Astrocyte (in vitro differentiated cells and primary cell): ENCODE data around the gene SLC36A3. TPM values are rescaled to one million over a fixed set of nuclear protein-coding genes. Genes with fewer than 3 reads are reported as not detected.
"Not testable (repeated sequence)": the region's sequence is repeated elsewhere in the genome, so short reads cannot be mapped to it uniquely, and the experiment has no call there.

Experiments
- DNase-seq: peaks from one replicate; pipeline ENCODE4 v3.0.0-alpha.2; 2010; ENCODE audit warnings: low read depth
- FAIRE-seq: peaks from 2 replicates; lab custom pipeline; 2011; peaks lifted over from hg19 to GRCh38; lab: Jason Lieb, UNC
- H2AFZ ChIP-seq: 2 replicates; pipeline ENCODE4 v1.6.0; 2012; ENCODE audit warnings: low read depth, low read length, inconsistent platforms
- H3K27ac ChIP-seq: 2 replicates; pipeline ENCODE4 v1.5.1; 2011; ENCODE audit warnings: low read depth, low read length, inconsistent platforms
- H3K27me3 ChIP-seq: 2 replicates; pipeline ENCODE4 v1.6.0; 2011; ENCODE audit warnings: low read length, inconsistent platforms; ENCODE audit not compliant: insufficient read depth
- H3K36me3 ChIP-seq: 2 replicates; pipeline ENCODE4 v1.5.1; 2011; ENCODE audit warnings: low read length, inconsistent platforms; ENCODE audit not compliant: insufficient read depth
- H3K4me1 ChIP-seq: 2 replicates; pipeline ENCODE4 v1.5.1; 2011; ENCODE audit warnings: low read length, inconsistent platforms; ENCODE audit not compliant: insufficient read depth
- H3K4me2 ChIP-seq: 2 replicates; pipeline ENCODE4 v1.6.0; 2012; ENCODE audit warnings: low read length, inconsistent platforms
- H3K4me3 ChIP-seq: 2 replicates; pipeline ENCODE4 v1.5.1; 2011; ENCODE audit warnings: low read depth, mild to moderate bottlenecking, low read length, inconsistent platforms; ENCODE audit not compliant: insufficient read depth
- H3K79me2 ChIP-seq: 2 replicates; pipeline ENCODE4 v1.6.0; 2012; ENCODE audit warnings: mild to moderate bottlenecking, low read length, inconsistent platforms; ENCODE audit not compliant: insufficient read depth
- H3K9ac ChIP-seq: 2 replicates; pipeline ENCODE4 v1.6.0; 2012; ENCODE audit warnings: mild to moderate bottlenecking, low read length, inconsistent platforms
- H3K9me3 ChIP-seq: 2 replicates; pipeline ENCODE4 v1.5.1; 2012; ENCODE audit warnings: low read depth, mild to moderate bottlenecking, low read length, inconsistent platforms; ENCODE audit not compliant: insufficient read depth
- H4K20me1 ChIP-seq: 2 replicates; pipeline ENCODE4 v1.6.0; 2012; ENCODE audit warnings: low read length, inconsistent platforms; ENCODE audit not compliant: insufficient read depth
- H3K27ac Mint-ChIP-seq: one replicate; pipeline ENCODE4 v1.8.0; 2021; ENCODE audit warnings: mild to moderate bottlenecking, mixed read lengths; ENCODE audit not compliant: unreplicated experiment
- H3K27me3 Mint-ChIP-seq: one replicate; pipeline ENCODE4 v1.8.0; 2021; ENCODE audit warnings: low read depth, mixed read lengths; ENCODE audit not compliant: unreplicated experiment
- H3K36me3 Mint-ChIP-seq: one replicate; pipeline ENCODE4 v1.8.0; 2021; ENCODE audit warnings: low read depth, mixed read lengths; ENCODE audit not compliant: unreplicated experiment
- H3K4me1 Mint-ChIP-seq: one replicate; pipeline ENCODE4 v1.8.0; 2021; ENCODE audit warnings: low read depth, mixed read lengths; ENCODE audit not compliant: unreplicated experiment
- H3K4me3 Mint-ChIP-seq: one replicate; pipeline ENCODE4 v1.8.0; 2021; ENCODE audit warnings: mild to moderate bottlenecking, moderate library complexity, mixed read lengths; ENCODE audit not compliant: unreplicated experiment
- H3K9me3 Mint-ChIP-seq: one replicate; pipeline ENCODE4 v1.8.0; 2021; ENCODE audit warnings: mild to moderate bottlenecking, mixed read lengths; ENCODE audit not compliant: unreplicated experiment
- EZH2 ChIP-seq: IDR thresholded peaks from 2 replicates; pipeline ENCODE4 v1.6.1; 2012; ENCODE audit warnings: mild to moderate bottlenecking, low read length, inconsistent platforms; ENCODE audit not compliant: insufficient read depth
- total RNA-seq: library from RNA; stranded (reverse); gene quantifications from 2 replicates; pipeline ENCODE4 v1.2.1, GENCODE V29; 2021
- TF ChIP-seq, protein P1 (sequence below): IDR thresholded peaks from 2 replicates; pipeline ENCODE4 v1.5.1; 2011; ENCODE audit warnings: low read depth, mild to moderate bottlenecking, inconsistent platforms, low read length, moderate library complexity; ENCODE audit not compliant: insufficient read depth

SLC36A3 gene
- total RNA-seq, 1 donor from 2014 or later = not detected

DNA sequence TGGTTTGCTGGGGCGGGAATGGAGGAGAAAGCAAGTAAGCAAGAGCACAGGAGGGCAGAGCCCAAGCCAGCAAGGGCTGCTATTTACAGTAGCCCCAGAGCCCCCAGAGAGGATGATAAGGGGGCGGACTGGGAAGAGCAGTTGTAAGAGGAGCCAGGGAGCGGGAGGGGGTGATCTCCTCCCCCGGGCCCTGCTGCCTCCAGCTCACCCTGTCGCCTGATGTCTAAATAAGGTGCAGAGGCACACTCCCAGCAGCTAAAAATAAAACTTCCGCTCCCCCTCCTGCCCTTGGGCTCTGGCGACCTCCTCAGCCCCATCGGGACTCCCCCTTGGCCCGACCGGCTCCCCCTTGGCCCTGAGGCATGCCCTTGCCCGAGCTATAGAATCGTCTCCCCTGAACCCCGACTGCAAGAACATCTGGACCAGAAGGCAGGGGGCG lies 65.2 kb downstream of the SLC36A3 start:
- no peak for FAIRE-seq
- H3K36me3 Mint-ChIP-seq = no peaks in the 10 kb centered on the region
- H3K9me3 Mint-ChIP-seq = no peaks in the 10 kb centered on the region
- H3K36me3 ChIP-seq = no peaks in the 10 kb centered on the region
- no peaks in the 10 kb centered on the region for H3K79me2 ChIP-seq
- TF ChIP-seq EZH2 = no peak
- TF ChIP-seq, protein P1, sequence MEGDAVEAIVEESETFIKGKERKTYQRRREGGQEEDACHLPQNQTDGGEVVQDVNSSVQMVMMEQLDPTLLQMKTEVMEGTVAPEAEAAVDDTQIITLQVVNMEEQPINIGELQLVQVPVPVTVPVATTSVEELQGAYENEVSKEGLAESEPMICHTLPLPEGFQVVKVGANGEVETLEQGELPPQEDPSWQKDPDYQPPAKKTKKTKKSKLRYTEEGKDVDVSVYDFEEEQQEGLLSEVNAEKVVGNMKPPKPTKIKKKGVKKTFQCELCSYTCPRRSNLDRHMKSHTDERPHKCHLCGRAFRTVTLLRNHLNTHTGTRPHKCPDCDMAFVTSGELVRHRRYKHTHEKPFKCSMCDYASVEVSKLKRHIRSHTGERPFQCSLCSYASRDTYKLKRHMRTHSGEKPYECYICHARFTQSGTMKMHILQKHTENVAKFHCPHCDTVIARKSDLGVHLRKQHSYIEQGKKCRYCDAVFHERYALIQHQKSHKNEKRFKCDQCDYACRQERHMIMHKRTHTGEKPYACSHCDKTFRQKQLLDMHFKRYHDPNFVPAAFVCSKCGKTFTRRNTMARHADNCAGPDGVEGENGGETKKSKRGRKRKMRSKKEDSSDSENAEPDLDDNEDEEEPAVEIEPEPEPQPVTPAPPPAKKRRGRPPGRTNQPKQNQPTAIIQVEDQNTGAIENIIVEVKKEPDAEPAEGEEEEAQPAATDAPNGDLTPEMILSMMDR = no peak
- H3K4me3 Mint-ChIP-seq = no peak overlapping the region
- DNase-seq = no peak
- H3K27ac Mint-ChIP-seq = no peak overlapping the region
- no peak overlapping the region for H3K9ac ChIP-seq
- no peak overlapping the region for H2AFZ ChIP-seq
- no peak overlapping the region for H3K4me2 ChIP-seq
- H3K27ac ChIP-seq = no peak overlapping the region
- H3K4me1 ChIP-seq = no peaks in the 10 kb centered on the region
- H3K27me3 Mint-ChIP-seq = peaks cover 17% of the 10 kb centered on the region
- H4K20me1 ChIP-seq = no peaks in the 10 kb centered on the region
- peaks cover 6% of the 10 kb centered on the region for H3K27me3 ChIP-seq
- H3K4me3 ChIP-seq = no peak overlapping the region
- no peaks in the 10 kb centered on the region for H3K9me3 ChIP-seq
- no peaks in the 10 kb centered on the region for H3K4me1 Mint-ChIP-seq

DNA sequence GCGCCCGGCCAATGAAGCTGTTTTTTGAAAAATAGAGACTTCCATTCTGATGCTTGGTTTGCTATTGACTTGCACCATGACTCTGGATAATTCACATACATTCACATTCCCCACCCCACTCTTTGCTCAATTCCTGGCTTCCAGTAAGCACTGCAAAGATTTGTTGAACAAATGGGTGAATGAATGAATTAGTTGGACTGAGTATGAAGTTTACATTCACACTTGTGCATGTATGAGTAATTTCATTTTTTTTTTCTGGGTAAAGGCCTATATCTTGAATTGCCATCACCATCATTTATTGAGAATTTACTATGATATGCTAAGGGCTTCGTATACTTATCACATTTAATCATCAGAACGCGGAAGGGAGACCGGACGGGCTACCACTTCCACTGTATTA lies 65.9 kb downstream of the SLC36A3 start:
- H3K4me2 ChIP-seq = no peak overlapping the region
- no peaks in the 10 kb centered on the region for H3K36me3 Mint-ChIP-seq
- H4K20me1 ChIP-seq = no peaks in the 10 kb centered on the region
- DNase-seq = no peak
- no peaks in the 10 kb centered on the region for H3K9me3 ChIP-seq
- H3K27ac ChIP-seq = no peak overlapping the region
- no peaks in the 10 kb centered on the region for H3K4me1 Mint-ChIP-seq
- no peak overlapping the region for H3K4me3 ChIP-seq
- no peak overlapping the region for H3K27ac Mint-ChIP-seq
- no peaks in the 10 kb centered on the region for H3K36me3 ChIP-seq
- no peak overlapping the region for H2AFZ ChIP-seq
- no peak for TF ChIP-seq EZH2
- TF ChIP-seq, protein P1 = no peak
- H3K4me3 Mint-ChIP-seq = no peak overlapping the region
- no peaks in the 10 kb centered on the region for H3K79me2 ChIP-seq
- peaks cover 20% of the 10 kb centered on the region for H3K27me3 Mint-ChIP-seq
- peaks cover 6% of the 10 kb centered on the region for H3K27me3 ChIP-seq
- no peak for FAIRE-seq
- no peaks in the 10 kb centered on the region for H3K4me1 ChIP-seq
- no peaks in the 10 kb centered on the region for H3K9me3 Mint-ChIP-seq
- H3K9ac ChIP-seq = no peak overlapping the region

DNA sequence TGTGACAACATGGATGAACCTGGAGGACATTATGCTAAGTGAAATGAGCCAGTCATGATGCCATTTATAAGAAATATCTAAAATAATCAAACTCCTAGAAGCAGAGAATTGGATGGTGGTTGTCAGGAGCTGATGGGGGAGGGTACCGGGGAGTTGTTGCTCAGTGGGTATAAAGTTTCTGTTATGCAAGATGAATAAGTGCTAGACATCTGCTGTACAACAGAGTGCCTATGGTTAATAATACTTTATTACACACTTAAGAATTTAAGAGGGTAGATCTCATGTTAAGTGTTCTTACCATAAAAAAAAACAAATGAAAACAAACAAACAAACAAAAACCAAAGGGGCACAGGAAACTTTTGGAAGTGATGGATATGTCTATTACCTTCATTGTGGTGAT lies 66.7 kb downstream of the SLC36A3 start:
- H3K27me3 ChIP-seq = peaks cover 9% of the 10 kb centered on the region
- H2AFZ ChIP-seq = no peak overlapping the region
- no peak overlapping the region for H3K27ac ChIP-seq
- Mint-ChIP-seq H3K4me3 (no peak overlapping the region), H3K36me3 (no peaks in the 10 kb centered on the region), H3K4me1 (no peaks in the 10 kb centered on the region), H3K9me3 (no peaks in the 10 kb centered on the region), H3K27me3 (peaks cover 26% of the 10 kb centered on the region), H3K27ac (no peak overlapping the region)
- no peak overlapping the region for H3K4me3 ChIP-seq
- H3K9me3 ChIP-seq = no peaks in the 10 kb centered on the region
- H3K36me3 ChIP-seq = no peaks in the 10 kb centered on the region
- no peaks in the 10 kb centered on the region for H4K20me1 ChIP-seq
- DNase-seq (no peak), FAIRE-seq (no peak)
- H3K9ac ChIP-seq = no peak overlapping the region
- TF ChIP-seq, protein P1 = no peak
- TF ChIP-seq EZH2 = no peak
- no peak overlapping the region for H3K4me2 ChIP-seq
- H3K79me2 ChIP-seq = no peaks in the 10 kb centered on the region
- H3K4me1 ChIP-seq = no peaks in the 10 kb centered on the region

DNA sequence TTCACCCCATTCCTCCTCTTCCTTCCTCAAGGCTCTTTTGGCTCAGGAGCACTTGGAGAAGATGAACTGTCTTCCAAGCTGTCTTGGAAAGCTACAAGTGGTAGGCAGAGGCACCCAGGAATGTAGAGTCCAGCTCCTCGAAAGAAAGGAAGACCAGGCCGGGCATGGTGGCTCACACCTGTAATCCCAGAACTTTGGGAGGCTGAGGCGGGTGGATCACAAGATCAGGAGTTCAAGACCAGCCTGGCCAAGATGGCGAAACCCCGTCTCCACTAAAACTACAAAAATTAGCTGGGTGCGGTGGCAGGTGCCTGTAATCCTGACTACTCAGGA lies 68.4 kb downstream of the SLC36A3 start:
- H3K4me3 ChIP-seq, H3K4me2 ChIP-seq, H3K27ac ChIP-seq, H3K9ac ChIP-seq, FAIRE-seq, H3K36me3 ChIP-seq, H3K4me3 Mint-ChIP-seq, H3K4me1 ChIP-seq, H3K36me3 Mint-ChIP-seq, H3K9me3 Mint-ChIP-seq, H3K79me2 ChIP-seq, H4K20me1 ChIP-seq, H3K4me1 Mint-ChIP-seq, H3K9me3 ChIP-seq, H3K27ac Mint-ChIP-seq, H2AFZ ChIP-seq, DNase-seq: not testable (repeated sequence)
- peaks cover 15% of the 10 kb centered on the region for H3K27me3 ChIP-seq
- H3K27me3 Mint-ChIP-seq = peaks cover 28% of the 10 kb centered on the region
